HepG2 (cell line): ENCODE results near the gene BPIFB6. TPM values are rescaled to one million over a fixed set of nuclear protein-coding genes. Genes with fewer than 3 reads are reported as not detected.

Experiments
- DMTF1 ChIP-seq: sonication (generic); formaldehyde crosslinking; IDR thresholded peaks from 2 replicates; pipeline ENCODE4 v1.4.0; 2020; ENCODE audit warnings: mild to moderate bottlenecking, missing genetic modification reagents
- E2F1 ChIP-seq: sonication (generic); formaldehyde crosslinking; IDR thresholded peaks from 2 replicates; pipeline ENCODE4 v1.5.0; 2020; ENCODE audit warnings: missing genetic modification reagents
- JUN ChIP-seq: sonication (generic); formaldehyde crosslinking; IDR thresholded peaks from 2 replicates; pipeline ENCODE4 v1.4.0; 2020; ENCODE audit warnings: mild to moderate bottlenecking, missing genetic modification reagents
- KIAA2018 ChIP-seq: sonication (generic); formaldehyde crosslinking; IDR thresholded peaks from 2 replicates; pipeline ENCODE4 v1.5.0; 2020; ENCODE audit warnings: mild to moderate bottlenecking, missing genetic modification reagents, borderline replicate concordance
- PHF21A ChIP-seq: sonication (generic); formaldehyde crosslinking; IDR thresholded peaks from 2 replicates; pipeline ENCODE4 v1.5.0; 2020; ENCODE audit warnings: mild to moderate bottlenecking, missing genetic modification reagents
- PPARG ChIP-seq: conservative IDR thresholded peaks from 2 replicates; pipeline ENCODE4 v1.6.1; 2016; ENCODE audit warnings: missing biosample characterization, missing genetic modification reagents
- ZBTB21 ChIP-seq: sonication (generic); formaldehyde crosslinking; IDR thresholded peaks from 2 replicates; pipeline ENCODE4 v1.4.0; 2020; ENCODE audit warnings: missing genetic modification reagents
- ZNF75D ChIP-seq: sonication (generic); formaldehyde crosslinking; IDR thresholded peaks from 2 replicates; pipeline ENCODE4 v1.8.1; 2023; ENCODE audit warnings: missing genetic modification reagents, mild to moderate bottlenecking, borderline replicate concordance
- polyA plus RNA-seq, 8 experiments: library from polyadenylated mRNA; depleted of rRNA in 3 of 8; stranded (reverse) in 7 of 8; unstranded in 1 of 8; fragments of >200 nt; fragmentation: Illumina TruSeq in 4 of 8; extraction: Trizol in 4 of 8; gene quantifications; 2 replicates each; pipeline versions ENCODE4 v1.2.1 to v1.2.3, GENCODE V29; 2011 to 2016; ENCODE audit warnings: low read depth in 4 of 8, missing spikeins in 1 of 8, mixed read lengths in 1 of 8; ENCODE audit not compliant: insufficient read depth in 1 of 8
- total RNA-seq, 5 experiments: library from RNA; depleted of rRNA; stranded (reverse); fragments of >200 nt; fragmentation: Illumina TruSeq; extraction: Trizol; gene quantifications; 2 replicates each; pipeline ENCODE4 v1.2.3, GENCODE V29; 2016; ENCODE audit warnings: low read depth in 1 of 5
- TF ChIP-seq, protein P1 (sequence below): sonication (generic); formaldehyde crosslinking; IDR thresholded peaks from 2 replicates; pipeline ENCODE4 v1.5.0; 2020; ENCODE audit warnings: mild to moderate bottlenecking, missing genetic modification reagents

The BPIFB6 gene
- total and polyA plus RNA-seq, 2 of the 13 experiments (the other 11 are each of a cell fraction or from before 2014, with no cell fraction given), result 0.13 to 1.7 TPM

DNA sequence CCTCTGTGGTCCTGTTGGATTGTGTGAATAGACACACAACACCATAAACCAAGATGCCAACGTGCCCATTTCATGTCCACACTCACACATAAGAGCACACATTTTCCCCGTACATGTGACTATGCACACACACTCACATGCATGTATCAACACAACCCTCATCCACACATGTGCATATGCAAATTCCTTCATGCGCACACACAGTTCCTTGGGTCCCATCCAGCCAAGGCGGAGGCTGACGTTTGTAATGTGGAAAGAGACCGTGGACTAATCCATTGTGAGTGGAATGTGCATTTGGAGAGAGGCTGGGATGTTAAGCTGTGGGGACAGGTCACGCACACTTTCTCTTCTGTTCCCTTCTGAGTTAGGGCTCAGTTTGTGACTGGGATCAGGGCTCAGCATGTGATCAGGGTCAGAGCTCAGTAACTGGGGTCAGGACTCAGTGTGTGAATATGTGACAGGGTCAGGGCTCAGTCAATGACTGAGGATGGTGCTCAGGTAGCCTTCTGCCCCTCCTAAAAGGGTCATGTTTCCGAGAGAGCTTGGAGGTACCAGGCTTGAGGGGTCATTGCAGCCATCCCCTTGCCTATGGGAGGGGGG, 24.6 kb upstream of the BPIFB6 start (continued):
- no peak for TF ChIP-seq KIAA2018
- TF ChIP-seq, protein P1, sequence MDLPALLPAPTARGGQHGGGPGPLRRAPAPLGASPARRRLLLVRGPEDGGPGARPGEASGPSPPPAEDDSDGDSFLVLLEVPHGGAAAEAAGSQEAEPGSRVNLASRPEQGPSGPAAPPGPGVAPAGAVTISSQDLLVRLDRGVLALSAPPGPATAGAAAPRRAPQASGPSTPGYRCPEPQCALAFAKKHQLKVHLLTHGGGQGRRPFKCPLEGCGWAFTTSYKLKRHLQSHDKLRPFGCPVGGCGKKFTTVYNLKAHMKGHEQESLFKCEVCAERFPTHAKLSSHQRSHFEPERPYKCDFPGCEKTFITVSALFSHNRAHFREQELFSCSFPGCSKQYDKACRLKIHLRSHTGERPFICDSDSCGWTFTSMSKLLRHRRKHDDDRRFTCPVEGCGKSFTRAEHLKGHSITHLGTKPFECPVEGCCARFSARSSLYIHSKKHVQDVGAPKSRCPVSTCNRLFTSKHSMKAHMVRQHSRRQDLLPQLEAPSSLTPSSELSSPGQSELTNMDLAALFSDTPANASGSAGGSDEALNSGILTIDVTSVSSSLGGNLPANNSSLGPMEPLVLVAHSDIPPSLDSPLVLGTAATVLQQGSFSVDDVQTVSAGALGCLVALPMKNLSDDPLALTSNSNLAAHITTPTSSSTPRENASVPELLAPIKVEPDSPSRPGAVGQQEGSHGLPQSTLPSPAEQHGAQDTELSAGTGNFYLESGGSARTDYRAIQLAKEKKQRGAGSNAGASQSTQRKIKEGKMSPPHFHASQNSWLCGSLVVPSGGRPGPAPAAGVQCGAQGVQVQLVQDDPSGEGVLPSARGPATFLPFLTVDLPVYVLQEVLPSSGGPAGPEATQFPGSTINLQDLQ (CRISPR knock-in tag), result no peak
- no peak for TF ChIP-seq E2F1 (CRISPR knock-in tag)
- no peak for TF ChIP-seq PPARG
- TF ChIP-seq ZNF75D, result no peak
- TF ChIP-seq PHF21A (CRISPR knock-in tag), result no peak
- TF ChIP-seq ZBTB21 (CRISPR knock-in tag), result no peak
- TF ChIP-seq DMTF1 (CRISPR knock-in tag), result no peak
- no peak; the same call in 1 of the 2 replicates for TF ChIP-seq JUN
